Upper lobe of right lung (tissue), 1 donor: Measurements from ENCODE around the gene RXRA. TPM values are rescaled to one million over a fixed set of nuclear protein-coding genes. Genes with fewer than 3 reads are reported as not detected.

Experiments used
- ATAC-seq: fragments of 200-7000 bp; cut with Tn5 transposase; one replicate; pipeline ENCODE4 v1.9.1; 2020; ENCODE audit warnings: mild to moderate bottlenecking, moderate library complexity
- DNase-seq: peaks from one replicate; pipeline ENCODE4 v3.0.0-alpha.2; 2020
- H3K27ac ChIP-seq: fragments of 200-600 bp; one replicate; pipeline ENCODE4 v1.8.0; 2022
- H3K27me3 ChIP-seq: fragments of 200-600 bp; one replicate; pipeline ENCODE4 v1.8.0; 2022; ENCODE audit warnings: mild to moderate bottlenecking
- H3K36me3 ChIP-seq: fragments of 200-600 bp; one replicate; pipeline ENCODE4 v1.8.0; 2022
- H3K4me1 ChIP-seq: fragments of 200-600 bp; one replicate; pipeline ENCODE4 v1.8.0; 2022
- H3K4me3 ChIP-seq: fragments of 200-600 bp; one replicate; pipeline ENCODE4 v1.8.0; 2022; ENCODE audit warnings: mild to moderate bottlenecking
- H3K9me3 ChIP-seq: fragments of 200-600 bp; one replicate; pipeline ENCODE4 v1.8.0; 2022
- CTCF ChIP-seq: fragments of 200-600 bp; IDR thresholded peaks from one replicate; pipeline ENCODE4 v1.8.0; 2022; ENCODE audit warnings: antibody characterized with exemption
- intact Hi-C: fragments of 100-400 bp; cut with DNase I; formaldehyde crosslinking; loops from one replicate; pipeline ENCODE4 v1.11.0; 2022
- total RNA-seq: library from RNA; stranded (reverse); fragmentation: NEBNext Ultra II Directional; extraction: Animal tissue kit (Norgen Biotek cat#: 25700); gene quantifications from one replicate; pipeline ENCODE4 v1.2.1, GENCODE V29; 2021
- donor health status: DM: no; HTN: yes; CAD: no; lungs with severe emphysema.

The RXRA gene
- total RNA-seq, 1 donor from 2014 or later = 80.6 TPM

- DNase-seq (no peak), ATAC-seq (no peak)
- no peaks in the 10 kb centered on the region for H3K36me3 ChIP-seq
- H3K27me3 ChIP-seq = no peaks in the 10 kb centered on the region
- intact Hi-C loops = loop anchor here (5.0 kb wide), 1 partner anchor 158 kb away; no protein-coding TSS in a partner anchor
- peak overlapping the region; percentile 72 for H3K27ac ChIP-seq
- no peak for TF ChIP-seq CTCF
- H3K4me1 ChIP-seq = peaks cover 62% of the 10 kb centered on the region
- H3K9me3 ChIP-seq = no peaks in the 10 kb centered on the region
- peak overlapping the region; percentile 85 for H3K4me3 ChIP-seq
Measured at GRCh38 chr9:134329886-134330285, 3.6 kb downstream of the RXRA start.

- no peak overlapping the region for H3K27ac ChIP-seq
- H3K36me3 ChIP-seq = no peaks in the 10 kb centered on the region
- H3K9me3 ChIP-seq = no peaks in the 10 kb centered on the region
- no peaks in the 10 kb centered on the region for H3K27me3 ChIP-seq
- no peak for DNase-seq
- intact Hi-C loops = loop anchor here (5.0 kb wide), 1 partner anchor 158 kb away; no protein-coding TSS in a partner anchor
- peaks cover 63% of the 10 kb centered on the region for H3K4me1 ChIP-seq
- no peak overlapping the region for H3K4me3 ChIP-seq
- no peak for ATAC-seq
- TF ChIP-seq CTCF = no peak
Measured at GRCh38 chr9:134330590-134330989, 4.3 kb downstream of the RXRA start.

GRCh38 chr9:134331186-134332025, 5.2 kb downstream of the RXRA start:
- no peak for DNase-seq
- intact Hi-C loops = loop anchor here (5.0 kb wide), 1 partner anchor 159 kb away; no protein-coding TSS in a partner anchor

GRCh38 chr9:134332266-134332665, 6.0 kb downstream of the RXRA start:
- H3K36me3 ChIP-seq = no peaks in the 10 kb centered on the region
- DNase-seq = no peak
- peaks cover 72% of the 10 kb centered on the region for H3K4me1 ChIP-seq
- intact Hi-C loops = loop anchor here (5.0 kb wide), 1 partner anchor 160 kb away; no protein-coding TSS in a partner anchor
- H3K9me3 ChIP-seq = no peaks in the 10 kb centered on the region
- no peak for ATAC-seq
- H3K4me3 ChIP-seq = no peak overlapping the region
- H3K27ac ChIP-seq = no peak overlapping the region
- TF ChIP-seq CTCF = no peak
- no peaks in the 10 kb centered on the region for H3K27me3 ChIP-seq

More at GRCh38 chr9:134331186-134332025, 5.2 kb downstream of the RXRA start:
- Histone ChIP-seq H3K9me3 (no peaks in the 10 kb centered on the region), H3K4me3 (no peak overlapping the region), H3K36me3 (no peaks in the 10 kb centered on the region), H3K27me3 (no peaks in the 10 kb centered on the region), H3K4me1 (peaks cover 71% of the 10 kb centered on the region), H3K27ac (no peak overlapping the region)
- no peak for ATAC-seq
- TF ChIP-seq CTCF = no peak

- DNase-seq (no peak), ATAC-seq (no peak)
- intact Hi-C loops = loop anchor here (5.0 kb wide), 1 partner anchor 161 kb away; no protein-coding TSS in a partner anchor
- TF ChIP-seq CTCF = no peak
- H3K27ac ChIP-seq = no peak overlapping the region
- H3K4me3 ChIP-seq = no peak overlapping the region
- peaks cover 72% of the 10 kb centered on the region for H3K4me1 ChIP-seq
- H3K9me3 ChIP-seq = no peaks in the 10 kb centered on the region
- H3K36me3 ChIP-seq = no peaks in the 10 kb centered on the region
- H3K27me3 ChIP-seq = no peaks in the 10 kb centered on the region
Measured at GRCh38 chr9:134332841-134333233, 6.6 kb downstream of the RXRA start.
